HG03097 (cell line): Measurements from ENCODE around the gene ATP6V0E1.

Source experiments
- ATAC-seq: cut with Tn5 transposase; IDR thresholded peaks from one replicate; pipeline ENCODE4 v1.9.1; 2021; ENCODE audit not compliant: unreplicated experiment, low FRiP score

The ATP6V0E1 gene

DNA sequence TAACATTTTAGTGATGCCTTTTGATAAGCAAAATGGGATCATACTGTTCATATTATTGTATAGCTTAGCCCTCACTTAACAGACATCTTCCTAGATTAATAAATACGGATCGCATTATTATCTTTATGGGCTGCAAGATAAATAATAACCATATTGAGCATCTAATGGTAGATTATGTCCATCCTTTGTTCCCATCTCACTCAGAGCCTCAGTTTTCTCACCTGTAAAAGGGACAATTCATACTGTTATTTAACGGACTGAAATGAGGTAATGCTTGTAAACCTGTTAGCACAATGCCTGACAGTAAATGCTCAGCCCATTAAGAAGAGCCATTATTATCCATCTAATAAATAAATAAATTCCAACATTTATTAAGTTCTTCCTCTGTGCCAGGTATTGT lies 27.3 kb upstream of the ATP6V0E1 start:
- no peak for ATAC-seq

DNA sequence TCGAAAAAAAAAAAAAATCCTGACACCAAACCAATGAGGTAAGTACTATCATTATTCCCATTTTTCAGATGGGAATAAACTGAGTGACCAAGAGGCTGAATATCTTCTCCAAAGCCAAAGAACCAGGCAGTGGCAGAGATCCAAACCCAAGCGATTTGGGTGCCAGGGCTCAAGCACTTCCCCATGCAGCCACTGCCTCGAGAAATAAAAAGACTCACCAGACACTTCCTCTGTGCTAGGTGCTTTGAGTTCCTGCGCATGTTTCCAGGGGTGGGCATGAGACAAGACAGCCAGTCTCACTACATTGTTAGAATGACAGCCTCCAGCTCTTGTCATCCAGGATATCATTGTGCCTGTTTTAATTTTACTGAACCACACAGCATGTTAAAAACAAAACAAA lies 26.6 kb upstream of the ATP6V0E1 start:
- no peak for ATAC-seq

- no peak for ATAC-seq
Observed at GRCh38 chr5:172957458-172957857, 26.1 kb upstream of the ATP6V0E1 start.

- ATAC-seq = peak; percentile 46
Observed at GRCh38 chr5:172958331-172959046, 25.1 kb upstream of the ATP6V0E1 start.

GRCh38 chr5:172959824-172960799 lies 23.5 kb upstream of the ATP6V0E1 start:
- ATAC-seq = no peak

- no peak for ATAC-seq
Observed at GRCh38 chr5:172969921-172970320, 13.7 kb upstream of the ATP6V0E1 start.

DNA sequence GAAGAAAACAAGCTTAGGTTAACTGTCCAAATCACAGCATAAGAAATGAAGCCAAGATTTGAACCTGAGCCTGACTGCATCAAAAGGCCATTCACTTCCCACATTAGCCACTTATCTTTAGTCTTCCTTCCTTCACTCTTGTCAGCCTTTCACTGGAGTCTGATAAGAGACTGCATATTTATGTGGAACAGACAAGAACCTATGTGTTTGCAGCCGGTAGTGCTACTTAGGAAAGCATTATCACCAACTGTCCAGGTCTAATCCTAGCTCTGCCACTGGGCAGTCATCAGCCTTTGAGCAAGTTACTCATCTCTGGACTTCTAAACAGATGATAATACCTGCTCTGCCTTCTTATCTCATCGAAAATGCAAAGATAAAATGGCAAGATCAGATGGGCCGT lies 12.1 kb upstream of the ATP6V0E1 start:
- ATAC-seq = no peak

DNA sequence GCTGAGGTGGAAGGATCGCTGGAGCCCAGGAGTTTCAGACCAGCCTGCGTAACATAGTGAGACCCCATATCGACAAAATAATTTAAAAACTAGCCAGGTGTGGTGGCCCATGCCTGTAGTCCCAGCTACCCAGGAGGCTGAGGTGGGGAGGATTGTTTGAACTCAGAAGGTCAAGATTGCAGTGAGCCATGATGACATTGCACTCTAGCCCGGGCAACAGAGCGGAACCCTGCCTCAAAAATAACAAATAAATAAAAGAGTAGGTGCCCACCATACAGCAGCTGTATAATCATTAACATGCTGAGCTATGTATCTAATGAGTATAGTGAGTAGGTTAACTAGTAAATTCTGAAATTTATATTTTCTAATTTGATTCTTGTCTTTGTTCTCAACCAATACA lies 11.0 kb upstream of the ATP6V0E1 start:
- no peak for ATAC-seq

DNA sequence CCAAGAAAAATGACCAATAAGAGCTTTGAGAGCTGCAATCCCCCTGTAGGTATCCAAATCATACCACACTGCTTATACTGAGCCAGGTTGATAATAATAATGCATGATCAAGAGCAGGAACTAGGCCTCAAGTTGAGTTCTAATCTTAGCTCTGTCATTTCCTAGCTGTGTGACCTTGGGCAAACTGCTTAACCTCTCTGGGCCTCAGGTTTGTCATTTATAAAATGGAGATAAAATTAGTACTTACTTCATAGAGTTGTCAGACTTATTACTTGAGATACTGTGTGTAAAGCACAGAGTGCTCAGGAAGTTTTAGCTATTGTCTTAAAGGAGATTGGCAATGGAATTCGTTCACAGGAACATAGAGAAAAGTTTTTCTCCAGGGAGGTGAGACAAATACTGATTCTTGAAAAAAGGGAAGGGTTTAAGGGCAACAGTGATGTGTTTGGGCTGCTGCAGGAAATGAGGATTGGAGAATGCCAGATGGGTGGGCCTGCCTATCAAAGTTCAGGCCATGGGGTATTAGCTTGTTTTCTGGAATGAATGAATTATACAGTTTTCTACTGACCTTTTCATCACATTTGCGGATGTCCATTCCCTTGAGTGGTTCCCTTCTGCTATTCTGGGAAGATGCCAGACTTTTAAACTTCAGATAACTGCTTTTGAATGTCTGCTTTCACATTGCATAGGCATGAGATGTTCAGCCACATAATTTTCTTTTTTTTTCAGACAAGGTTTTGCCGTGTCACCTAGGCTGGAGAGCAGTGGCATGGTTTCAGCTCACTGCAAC lies 10.2 kb upstream of the ATP6V0E1 start:
- ATAC-seq = no peak

DNA sequence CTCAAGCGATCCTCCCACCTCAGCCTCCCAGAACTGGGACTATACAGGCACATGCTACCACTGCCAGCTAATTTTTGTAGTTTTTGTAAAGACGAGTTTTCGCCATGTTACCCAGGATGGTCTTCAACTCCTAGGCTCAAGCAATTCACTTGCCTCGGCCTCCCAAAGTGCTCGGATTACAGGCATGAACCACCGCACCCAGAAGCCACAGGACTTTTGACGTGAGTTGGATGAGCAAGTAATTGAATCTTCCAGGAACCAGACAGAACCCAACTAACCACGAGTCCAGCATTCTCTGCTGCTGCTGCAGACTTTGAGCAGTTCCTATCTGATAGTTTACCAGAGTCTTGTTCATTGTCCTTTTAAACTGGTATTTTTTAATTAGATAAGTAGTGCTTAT lies 9.6 kb upstream of the ATP6V0E1 start:
- ATAC-seq = no peak

GRCh38 chr5:172975289-172975688 lies 8.3 kb upstream of the ATP6V0E1 start:
- ATAC-seq = no peak

DNA sequence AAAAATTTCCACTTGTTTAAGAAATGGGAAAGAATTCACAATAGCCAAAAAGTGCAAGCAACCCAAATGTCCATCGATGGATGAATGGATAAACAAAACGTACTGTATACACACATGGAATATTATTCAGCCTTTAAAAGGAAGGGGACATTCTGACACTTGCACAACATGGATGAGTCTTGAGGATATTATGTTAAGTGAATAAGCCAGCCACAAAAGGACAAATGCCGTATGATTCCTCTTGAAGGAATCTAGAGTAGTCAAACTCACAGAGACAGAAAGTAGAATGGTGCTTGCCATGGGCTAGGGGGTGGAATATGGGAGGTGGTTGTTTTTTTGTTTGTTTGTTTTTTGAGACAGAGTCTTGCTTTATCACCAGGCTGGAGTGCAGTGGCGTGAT lies 3.8 kb upstream of the ATP6V0E1 start:
- no peak for ATAC-seq

DNA sequence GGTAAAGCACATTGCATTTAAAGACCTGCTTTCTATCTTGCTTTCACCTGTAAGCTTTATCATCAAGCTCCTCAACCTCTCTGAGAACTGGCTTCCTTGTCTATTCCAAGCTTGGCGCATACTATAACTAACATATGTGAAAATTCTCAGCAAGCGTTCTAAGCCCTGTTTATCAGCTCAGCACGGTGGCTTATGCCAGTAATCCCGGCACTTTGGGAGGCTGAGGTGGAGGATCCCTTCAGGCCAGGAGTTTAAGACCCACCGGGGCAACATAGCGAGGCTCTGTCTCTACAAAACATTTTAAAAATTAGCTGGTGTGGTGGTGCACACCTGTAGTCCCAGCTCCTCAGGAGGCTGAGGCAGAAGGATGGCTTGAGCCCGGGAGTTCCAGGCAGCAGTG lies 1.6 kb upstream of the ATP6V0E1 start:
- ATAC-seq = no peak

- peak; percentile 53 for ATAC-seq
Observed at GRCh38 chr5:172984244-172984953, 828 bp downstream of the ATP6V0E1 start.

- ATAC-seq = no peak
Observed at GRCh38 chr5:172985596-172985995, 2.0 kb downstream of the ATP6V0E1 start.

DNA sequence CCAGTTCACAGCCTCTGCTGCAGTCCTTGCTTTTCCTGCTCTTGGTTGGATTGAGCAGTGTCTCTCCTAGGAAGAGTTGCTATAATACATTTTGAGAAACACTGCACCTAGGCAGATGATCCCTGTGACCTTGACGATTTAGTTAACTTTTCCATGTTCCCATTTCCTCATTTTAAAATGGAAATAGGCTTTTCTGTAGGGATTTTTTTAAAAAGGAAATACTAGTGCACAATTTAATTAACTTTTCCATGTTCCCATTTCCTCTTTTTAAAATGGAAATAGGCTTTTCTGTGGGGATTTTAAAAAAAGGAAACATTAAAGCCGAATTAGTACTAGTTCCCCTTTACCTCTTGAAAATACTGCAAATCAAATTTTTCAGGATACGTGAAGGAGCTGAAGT lies 4.7 kb downstream of the ATP6V0E1 start:
- ATAC-seq = no peak

DNA sequence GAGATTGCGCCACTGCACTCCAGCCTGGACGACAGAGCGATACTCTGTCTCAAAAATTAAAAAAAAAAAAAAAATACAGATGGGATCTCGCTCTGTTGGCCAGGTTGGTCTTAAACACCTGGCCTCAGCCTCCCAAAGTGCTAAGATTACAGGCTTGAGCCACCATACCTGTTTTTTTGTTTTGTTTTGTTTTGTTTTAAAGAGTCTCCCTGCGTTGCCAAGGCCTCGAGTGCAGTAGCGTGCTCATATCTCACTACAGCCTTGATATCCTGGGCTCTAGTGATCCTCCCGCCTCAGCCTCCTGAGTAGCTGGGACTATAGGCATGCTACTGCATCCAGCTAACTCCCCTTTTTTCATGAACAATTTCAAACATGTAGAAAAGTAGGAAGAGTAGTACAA lies 7.2 kb downstream of the ATP6V0E1 start:
- no peak for ATAC-seq

GRCh38 chr5:172994405-172994804 lies 10.8 kb downstream of the ATP6V0E1 start:
- no peak for ATAC-seq

DNA sequence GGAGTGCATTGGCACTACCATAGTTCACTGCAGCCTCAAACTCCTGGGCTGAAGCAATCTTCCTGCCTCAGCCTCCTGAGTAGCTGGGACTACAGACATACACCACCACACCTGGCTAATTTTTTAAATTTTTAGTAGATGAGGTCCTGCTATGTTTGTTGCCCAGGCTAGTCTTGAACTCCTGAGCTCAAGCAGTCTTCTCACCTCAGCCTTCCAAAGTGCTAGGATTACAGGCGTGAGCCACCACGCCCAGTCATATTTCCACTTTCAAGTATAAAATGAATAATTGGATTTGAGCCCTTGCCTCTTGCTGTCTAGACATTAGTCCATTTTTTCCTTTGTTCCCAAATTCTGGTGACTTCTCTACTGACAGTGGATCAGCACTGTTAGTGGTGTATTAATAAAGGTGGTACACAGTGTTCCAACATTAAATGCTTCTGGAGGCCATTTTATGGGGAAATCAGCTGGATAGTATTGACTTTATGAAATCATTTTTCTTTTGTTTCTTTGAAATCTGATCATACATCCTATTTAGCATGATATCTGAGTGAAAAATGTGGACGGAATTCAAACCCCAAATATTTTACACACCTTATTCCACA lies 15.9 kb downstream of the ATP6V0E1 start:
- ATAC-seq = no peak

DNA sequence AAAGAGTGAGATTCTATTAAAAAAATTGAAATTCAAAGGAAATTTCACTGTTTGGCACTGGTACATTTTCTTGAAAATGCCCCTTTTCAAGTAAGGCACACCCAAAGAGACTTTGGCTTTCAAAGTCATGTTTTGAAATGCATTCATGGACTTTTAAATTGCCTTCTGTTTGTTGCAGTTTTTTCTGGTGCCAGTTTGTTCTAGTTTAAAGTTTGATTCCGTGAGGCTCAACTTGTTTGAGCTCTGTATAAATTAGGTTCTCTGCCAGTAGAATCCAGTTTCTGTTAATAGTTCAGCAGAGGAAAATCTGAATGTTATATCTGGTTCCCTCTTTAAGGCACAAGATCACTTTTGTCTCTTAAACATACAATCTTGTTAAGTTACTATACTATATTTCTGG lies 16.4 kb downstream of the ATP6V0E1 start:
- no peak for ATAC-seq
